Measurements from ENCODE around the gene TIMM10B.

DNA sequence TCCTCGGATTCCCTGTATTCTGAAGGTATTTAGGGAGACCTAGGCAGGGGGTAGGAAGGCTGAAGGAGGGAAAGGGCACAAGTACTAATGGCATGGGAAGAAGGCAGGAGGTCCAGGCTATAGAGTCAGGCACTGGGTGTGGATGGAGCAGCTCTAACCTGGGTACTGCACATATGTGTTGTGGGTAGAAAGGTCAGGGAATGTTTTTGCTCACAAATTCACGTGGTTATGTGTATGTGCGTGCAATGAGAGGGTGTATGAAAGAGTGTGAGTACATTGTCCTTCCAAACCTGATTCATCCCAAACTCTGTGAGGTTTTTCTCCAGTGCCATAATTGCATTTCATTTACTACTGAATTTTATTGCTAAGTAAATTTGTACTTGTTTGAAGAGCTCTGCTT, 39.0 kb downstream of the TIMM10B start:
- TF ChIP-seq, protein P1, sequence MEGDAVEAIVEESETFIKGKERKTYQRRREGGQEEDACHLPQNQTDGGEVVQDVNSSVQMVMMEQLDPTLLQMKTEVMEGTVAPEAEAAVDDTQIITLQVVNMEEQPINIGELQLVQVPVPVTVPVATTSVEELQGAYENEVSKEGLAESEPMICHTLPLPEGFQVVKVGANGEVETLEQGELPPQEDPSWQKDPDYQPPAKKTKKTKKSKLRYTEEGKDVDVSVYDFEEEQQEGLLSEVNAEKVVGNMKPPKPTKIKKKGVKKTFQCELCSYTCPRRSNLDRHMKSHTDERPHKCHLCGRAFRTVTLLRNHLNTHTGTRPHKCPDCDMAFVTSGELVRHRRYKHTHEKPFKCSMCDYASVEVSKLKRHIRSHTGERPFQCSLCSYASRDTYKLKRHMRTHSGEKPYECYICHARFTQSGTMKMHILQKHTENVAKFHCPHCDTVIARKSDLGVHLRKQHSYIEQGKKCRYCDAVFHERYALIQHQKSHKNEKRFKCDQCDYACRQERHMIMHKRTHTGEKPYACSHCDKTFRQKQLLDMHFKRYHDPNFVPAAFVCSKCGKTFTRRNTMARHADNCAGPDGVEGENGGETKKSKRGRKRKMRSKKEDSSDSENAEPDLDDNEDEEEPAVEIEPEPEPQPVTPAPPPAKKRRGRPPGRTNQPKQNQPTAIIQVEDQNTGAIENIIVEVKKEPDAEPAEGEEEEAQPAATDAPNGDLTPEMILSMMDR (IDR thresholded peaks at IDR 0.05) = no peak
- no peak for TF ChIP-seq EZH2 (IDR thresholded peaks at IDR 0.05; ENCODE audit: borderline replicate concordance, insufficient read depth, low read depth, low read length, poor library complexity, severe bottlenecking)

Measured in B cell (primary cell).